MM.1S (cell line): ENCODE measurements around the gene PTGES.
A peak's percentile ranks its signal among the peaks of the same experiment; 100 is the strongest.

Source experiments
- CTCF ChIP-seq: fragments of 300-600 bp; sonication (generic); IDR thresholded peaks from 2 replicates; pipeline ENCODE4 v1.5.1; 2016; ENCODE audit warnings: antibody characterized with exemption, low read length, mixed read lengths
- EZH2 ChIP-seq: fragments of 300-600 bp; sonication (generic); optimal IDR thresholded peaks from 2 replicates; pipeline ENCODE3; 2017; ENCODE audit warnings: low read depth, mild to moderate bottlenecking, antibody characterized with exemption, low read length, mixed read lengths
- EZH2phosphoT487 ChIP-seq: fragments of 300-600 bp; sonication (generic); IDR thresholded peaks from 2 replicates; pipeline ENCODE4 v1.6.1; 2018; ENCODE audit warnings: antibody characterized with exemption, low read length

DNA sequence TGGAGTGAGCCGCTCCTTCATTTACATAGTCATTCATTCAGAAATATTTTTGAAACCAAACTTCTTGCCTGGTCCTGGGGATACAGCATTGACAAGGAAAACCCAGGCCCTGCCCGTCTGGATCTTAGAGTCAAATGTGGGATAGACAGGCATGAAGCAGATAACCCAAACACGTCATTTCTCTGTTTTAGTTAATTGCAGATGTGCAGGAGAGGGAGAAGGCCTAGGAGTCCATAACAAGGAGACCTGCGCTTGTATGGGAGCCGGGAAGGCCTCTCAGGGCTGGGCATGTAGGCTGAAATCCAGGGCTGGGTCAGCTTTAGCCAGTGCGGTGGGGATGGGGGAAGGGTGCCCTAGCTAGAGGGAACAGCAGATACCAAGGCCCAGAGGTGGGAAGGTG, 44.0 kb downstream of the PTGES start:
- peak; percentile 17 for TF ChIP-seq EZH2
- TF ChIP-seq CTCF = no peak
- no peak for TF ChIP-seq EZH2phosphoT487
